ENCODE measurements around the gene CHMP1A. TPM values are rescaled to one million over a fixed set of nuclear protein-coding genes. Genes with fewer than 3 reads are reported as not detected.

The CHMP1A gene
- total and polyA plus RNA-seq, 2 of the 8 experiments (the other 6 are each of a cell fraction or from before 2014, with no cell fraction given), result 64.4 to 75.8 TPM

- H3K27me3 ChIP-seq (replicated peaks in 1 of 4; ENCODE audit: control insufficient read depth in 3 of 4, extremely low read depth in 1 of 4, insufficient read depth in 3 of 4, low read length in 3 of 4), result no peaks in the 10 kb centered on the region
- no peak overlapping the region for H4K5ac ChIP-seq (ENCODE audit: insufficient read length, low read depth, low read length)
- no peak overlapping the region for H3K4me2 ChIP-seq (ENCODE audit: insufficient read depth in 1 of 2, low read depth in 2 of 2, low read length in 2 of 2)
- no peak for TF ChIP-seq MAX (IDR thresholded peaks at IDR 0.05)
- no peak for TF ChIP-seq FOSL1 (IDR thresholded peaks at IDR 0.05; ENCODE audit: insufficient read depth, low read depth, low read length)
- TF ChIP-seq CEBPB (IDR thresholded peaks at IDR 0.05; ENCODE audit: low read depth, low read length), result no peak
- TF ChIP-seq E2F6 (IDR thresholded peaks at IDR 0.05), result no peak
- no peak for TF ChIP-seq KDM4A (IDR thresholded peaks at IDR 0.05; ENCODE audit: low read depth, low read length, severe bottlenecking)
- TF ChIP-seq SP1 (IDR thresholded peaks at IDR 0.05; ENCODE audit: low read depth, low read length), result no peak
- no peak for TF ChIP-seq HDAC2 (IDR thresholded peaks at IDR 0.05; ENCODE audit: borderline replicate concordance in 1 of 2, low read depth in 2 of 2, low read length in 2 of 2)
- no peak for TF ChIP-seq SIRT6 (IDR thresholded peaks at IDR 0.05; ENCODE audit: low read length)
- no peak for TF ChIP-seq POLR2A (IDR thresholded peaks at IDR 0.05; ENCODE audit: control extremely low read depth in 1 of 2, low read depth in 2 of 2, low read length in 2 of 2)
- no peak for TF ChIP-seq BACH1 (IDR thresholded peaks at IDR 0.05; ENCODE audit: low read length)
- no peak for TF ChIP-seq SRF (IDR thresholded peaks at IDR 0.05; ENCODE audit: low read depth, low read length)
- TF ChIP-seq HDAC6 (IDR thresholded peaks at IDR 0.05; ENCODE audit: low read depth, low read length), result no peak
- no peak overlapping the region for H3K4ac ChIP-seq (replicated peaks; ENCODE audit: insufficient read length, low read depth, low read length)
- no peak overlapping the region for H4K8ac ChIP-seq (ENCODE audit: extremely low read depth, insufficient read depth, low read length)
- DNase-seq (ENCODE audit: low read depth in 1 of 2, low spot score in 2 of 2) (no peak), FAIRE-seq (no peak)
- POLR2A ChIA-PET (ENCODE audit: partially characterized antibody), result interaction anchor here (0.6 to 4.8 kb wide), 15 partner anchors 8 to 254 kb away, joined by 3 to 59 read pairs (median 3); partner anchors contain the start of genes CHMP1A, SPATA2L, SPATA33 and TCF25
- H3K36me3 ChIP-seq (ENCODE audit: control insufficient read depth in 2 of 4, insufficient read depth in 4 of 4, low read length in 3 of 4), result peaks cover 0 to 17% (median 9%) of the 10 kb centered on the region in 4 experiments; a peak in 5 of 8 replicates
- no peak overlapping the region for H2BK5ac ChIP-seq (ENCODE audit: low read depth, low read length)
- no peak overlapping the region for H3K14ac ChIP-seq (ENCODE audit: insufficient read length)
- WGBS, 2 experiments (ENCODE audit: extremely low coverage in 1 of 2, insufficient coverage in 1 of 2, insufficient read length in 1 of 2, insufficient replicate concordance in 2 of 2, low coverage in 1 of 2, low lambda C conversion rate in 2 of 2, missing lambda C conversion rate in 1 of 2), result 100% methylated on average over 1 of the region's 1 CpG; no CpG with 5 or more reads in 1 of the 2 experiments
- peaks cover 11% of the 10 kb centered on the region for H3K79me1 ChIP-seq (ENCODE audit: low read depth, low read length)
- no peak overlapping the region for H2BK20ac ChIP-seq (ENCODE audit: low read length)
- H2BK15ac ChIP-seq (ENCODE audit: low read length), result no peak overlapping the region
- H4K91ac ChIP-seq (replicated peaks; ENCODE audit: insufficient read length, low read length), result no peak overlapping the region
- peaks cover 6% of the 10 kb centered on the region; the same call in 1 of the 2 replicates for H3K23me2 ChIP-seq (ENCODE audit: low read depth, low read length)
- no peak overlapping the region for H3K56ac ChIP-seq (replicated peaks; ENCODE audit: insufficient read length, low read depth, low read length)
- H2BK12ac ChIP-seq (ENCODE audit: low read depth, low read length), result no peak overlapping the region
- CTCF ChIA-PET (ENCODE audit: partially characterized antibody), result interaction anchor here (1.0 kb wide), 2 partner anchors 15 to 18 kb away, joined by 4 to 5 read pairs; no protein-coding TSS in a partner anchor
- H2AK5ac ChIP-seq (ENCODE audit: low read depth, low read length), result no peak overlapping the region
- peaks cover 0 to 11% of the 10 kb centered on the region in 2 experiments; a peak in 1 of 4 replicates for H3K79me2 ChIP-seq (ENCODE audit: control insufficient read depth in 1 of 2, insufficient read depth in 2 of 2, low read length in 2 of 2)
- H3K4me1 ChIP-seq (replicated peaks in 1 of 4; ENCODE audit: control insufficient read depth in 3 of 4, insufficient read depth in 4 of 4, low read length in 3 of 4), result peaks cover 0 to 7% (median 2%) of the 10 kb centered on the region in 4 experiments; a peak in 4 of 7 replicates
- no peak overlapping the region for H2AFZ ChIP-seq (ENCODE audit: low read length)
- H3K9me3 ChIP-seq (ENCODE audit: insufficient read depth in 2 of 2, low read depth in 1 of 2, low read length in 1 of 2), result peaks cover 16 to 24% of the 10 kb centered on the region in 2 experiments
- no peak overlapping the region for H2BK120ac ChIP-seq (replicated peaks; ENCODE audit: low read depth, low read length)
- H3K23ac ChIP-seq (ENCODE audit: insufficient read length), result no peak overlapping the region
- H4K20me1 ChIP-seq (replicated peaks in 1 of 2; ENCODE audit: control insufficient read depth in 1 of 2, insufficient read depth in 2 of 2, low read length in 2 of 2), result peaks cover 0 to 9% of the 10 kb centered on the region in 2 experiments
- H3K18ac ChIP-seq (ENCODE audit: extremely low read depth, low read length), result no peak overlapping the region
- no peak overlapping the region for H3K9ac ChIP-seq (replicated peaks in 1 of 4; ENCODE audit: extremely low read depth in 1 of 4, low read depth in 3 of 4, low read length in 3 of 4)
- H3K27ac ChIP-seq (ENCODE audit: low read depth, low read length), result no peak overlapping the region
- no peak overlapping the region for H3K4me3 ChIP-seq (ENCODE audit: extremely low read depth in 1 of 4, insufficient read depth in 2 of 4, low read depth in 3 of 4, low read length in 4 of 4)
Measured at GRCh38 chr16:89685916-89686315, 28.4 kb upstream of the CHMP1A start.

Measured in H1 (cell line).